Fibroblast of the aortic adventitia (primary cell): ENCODE measurements around the gene MATN1. TPM values are rescaled to one million over a fixed set of nuclear protein-coding genes. Genes with fewer than 3 reads are reported as not detected.
A peak's percentile ranks its signal among the peaks of the same experiment; 100 is the strongest.

Source experiments
- DNase-seq: peaks from one replicate; pipeline ENCODE4 v3.0.0-alpha.2; 2010; ENCODE audit warnings: low read depth
- H3K4me3 ChIP-seq: 2 replicates; pipeline ENCODE4 v1.5.1; 2011; ENCODE audit warnings: low read depth, mild to moderate bottlenecking, control low read depth, low read length, moderate library complexity
- CTCF ChIP-seq: IDR thresholded peaks from 2 replicates; pipeline ENCODE4 v1.5.1; 2011; ENCODE audit warnings: mild to moderate bottlenecking, low read length, control low read depth, inconsistent platforms; ENCODE audit not compliant: insufficient read depth
- small RNA-seq: library from RNA; depleted of rRNA; stranded (forward); fragments of <200 nt; gene quantifications from one replicate; pipeline ENCODE3, GENCODE V24; 2012
- total RNA-seq: library from RNA; depleted of rRNA; stranded (reverse); fragments of >200 nt; gene quantifications from 2 replicates; pipeline ENCODE4 v1.2.3, GENCODE V29; 2012; ENCODE audit warnings: low replicate concordance

Gene MATN1
- total RNA-seq, 1 donor: 0.18 TPM

GRCh38 chr1:30665216-30666010 is 58.0 kb downstream of the MATN1 start:
- no peak for DNase-seq

GRCh38 chr1:30664103-30664755 is 59.2 kb downstream of the MATN1 start:
- no peak overlapping the region for H3K4me3 ChIP-seq
- no peak for TF ChIP-seq CTCF
- peak; percentile 28 for DNase-seq

More at GRCh38 chr1:30665216-30666010, 58.0 kb downstream of the MATN1 start:
- no peak overlapping the region for H3K4me3 ChIP-seq
- no peak for TF ChIP-seq CTCF

GRCh38 chr1:30663596-30664091 is 59.7 kb downstream of the MATN1 start:
- no peak for TF ChIP-seq CTCF
- no peak overlapping the region for H3K4me3 ChIP-seq
- DNase-seq: no peak

GRCh38 chr1:30662291-30662840 is 61.0 kb downstream of the MATN1 start:
- DNase-seq: no peak
- TF ChIP-seq CTCF: no peak
- no peak overlapping the region for H3K4me3 ChIP-seq

- H3K4me3 ChIP-seq: no peak overlapping the region
- TF ChIP-seq CTCF: no peak
- DNase-seq: no peak
Observed at GRCh38 chr1:30661311-30661710, 62.1 kb downstream of the MATN1 start.

Small RNA genes lying within 50 kb of the gene (small RNA-seq; reads per million reads assigned to genes)
- gene MIR4420: not detected

Other genes with a start within 250 kb of the MATN1 start
- gene LAPTM5, start 34.2 kb upstream of the MATN1 start, total RNA-seq: 0.16 and 0.18 TPM in 2 replicates
- 26.8 and 47.5 TPM in 2 replicates for gene SDC3, start 185.2 kb upstream of the MATN1 start, total RNA-seq